Kidney capillary endothelial cell (primary cell): ENCODE results near the gene CFAP410.
A peak's percentile ranks its signal among the peaks of the same experiment; 100 is the strongest.
"Not testable (repeated sequence)": the region's sequence is repeated elsewhere in the genome, so short reads cannot be mapped to it uniquely, and the experiment has no call there.

Source experiments
- DNase-seq: peaks from one replicate; pipeline ENCODE4 v3.0.0-alpha.2; 2018; ENCODE audit warnings: low spot score

CFAP410 gene

GRCh38 chr21:44350773-44351481, 11.7 kb upstream of the CFAP410 start:
- no peak for DNase-seq

- no peak for DNase-seq
These were observed 10.9 kb upstream of the CFAP410 start for GRCh38 chr21:44349847-44350772.

GRCh38 chr21:44349416-44349846, 10.2 kb upstream of the CFAP410 start:
- DNase-seq = no peak

GRCh38 chr21:44348861-44349260, 9.7 kb upstream of the CFAP410 start:
- no peak for DNase-seq

- no peak for DNase-seq
These were observed 8.8 kb upstream of the CFAP410 start for GRCh38 chr21:44347911-44348451.

- no peak for DNase-seq
These were observed 6.3 kb upstream of the CFAP410 start for GRCh38 chr21:44345495-44345894.

- DNase-seq = no peak
These were observed 5.5 kb upstream of the CFAP410 start for GRCh38 chr21:44344541-44345183.

GRCh38 chr21:44342981-44343380, 3.8 kb upstream of the CFAP410 start:
- not testable (repeated sequence) for DNase-seq

GRCh38 chr21:44341726-44342458, 2.7 kb upstream of the CFAP410 start:
- DNase-seq = not testable (repeated sequence)

GRCh38 chr21:44337941-44338895, 972 bp downstream of the CFAP410 start:
- peak; percentile 23 for DNase-seq

- no peak for DNase-seq
These were observed 1.7 kb downstream of the CFAP410 start for GRCh38 chr21:44337449-44337848.

GRCh38 chr21:44335266-44336059, 3.7 kb downstream of the CFAP410 start:
- no peak for DNase-seq

- DNase-seq = no peak
These were observed 4.7 kb downstream of the CFAP410 start for GRCh38 chr21:44334329-44335030.

GRCh38 chr21:44333509-44334328, 5.5 kb downstream of the CFAP410 start:
- no peak for DNase-seq

GRCh38 chr21:44332965-44333364, 6.2 kb downstream of the CFAP410 start:
- no peak for DNase-seq

- no peak for DNase-seq
These were observed 6.8 kb downstream of the CFAP410 start for GRCh38 chr21:44332383-44332782.

- no peak for DNase-seq
These were observed 7.4 kb downstream of the CFAP410 start for GRCh38 chr21:44331650-44332307.

- DNase-seq = no peak
These were observed 8.0 kb downstream of the CFAP410 start for GRCh38 chr21:44331209-44331608.
